Erythroblast (primary cell): ENCODE data around the gene STAC3.
A peak's percentile ranks its signal among the peaks of the same experiment; 100 is the strongest.
"Not testable (repeated sequence)": the region's sequence is repeated elsewhere in the genome, so short reads cannot be mapped to it uniquely, and the experiment has no call there.

Experiments used
- DNase-seq, 2 experiments: peaks; one replicate each; lab custom pipeline; 2025; lab: John Stamatoyannopoulos, UW
- GATA1 ChIP-seq: IDR thresholded peaks from 2 replicates; pipeline ENCODE4 v1.6.1; 2011; ENCODE audit warnings: low read depth, mild to moderate bottlenecking, control low read depth, low read length, moderate library complexity
- POLR2A ChIP-seq: IDR thresholded peaks from 2 replicates; pipeline ENCODE4 v1.6.1; 2011; ENCODE audit warnings: mild to moderate bottlenecking, low read length

Gene STAC3

DNA sequence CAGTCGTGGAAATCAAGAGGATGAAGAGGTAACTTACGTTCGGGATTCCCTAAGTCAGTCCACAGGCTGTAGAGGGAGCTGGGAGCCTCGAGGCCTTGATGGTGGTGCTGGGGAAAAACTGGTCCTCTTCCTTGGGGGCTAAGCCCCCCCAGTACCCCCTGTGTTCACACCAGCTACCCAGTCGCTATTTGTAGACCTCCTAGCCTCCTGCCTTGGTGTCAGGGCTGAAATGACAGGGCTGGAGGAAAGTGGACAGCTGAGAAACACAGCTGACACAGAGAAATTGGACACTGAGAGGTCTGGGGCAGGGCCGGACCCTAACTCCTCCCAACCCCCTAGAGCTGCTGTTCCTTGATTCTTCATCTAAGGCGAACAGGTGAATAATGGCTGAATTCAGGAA lies at the start of gene STAC3:
TSS of gene STAC3 (minus strand) at position 232 of the 400 bp plus-strand sequence. CDS start 1,551 bp downstream, outside the sequence.
- no peak for DNase-seq
- no peak for TF ChIP-seq GATA1
- no peak for TF ChIP-seq POLR2A

DNA sequence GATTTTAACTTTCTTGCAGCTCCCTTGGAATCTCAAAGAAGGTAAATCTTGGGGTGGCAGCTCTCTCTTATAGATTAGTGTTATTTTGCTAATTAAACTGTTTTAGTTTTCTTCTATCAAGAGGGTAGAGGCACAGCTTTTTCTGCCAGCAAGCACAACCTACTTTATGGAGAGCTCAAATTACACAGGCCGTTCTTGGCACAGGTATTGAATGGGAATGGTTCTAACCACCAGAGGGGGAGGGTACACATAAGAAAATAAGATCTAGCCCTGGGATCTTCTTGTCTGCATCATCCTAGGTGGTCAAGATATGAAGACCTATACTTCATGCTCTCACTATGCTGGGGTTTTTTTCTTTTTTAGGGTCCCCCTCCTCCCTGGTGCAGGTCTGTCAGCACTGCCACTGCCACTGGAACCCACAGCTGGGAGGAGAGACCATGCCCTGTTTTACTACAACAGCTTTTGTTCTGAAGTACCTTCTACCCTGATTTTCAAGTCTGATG lies 48.6 kb upstream of the STAC3 start:
- DNase-seq, result no peak
- TF ChIP-seq POLR2A (no peak), GATA1 (no peak)

DNA sequence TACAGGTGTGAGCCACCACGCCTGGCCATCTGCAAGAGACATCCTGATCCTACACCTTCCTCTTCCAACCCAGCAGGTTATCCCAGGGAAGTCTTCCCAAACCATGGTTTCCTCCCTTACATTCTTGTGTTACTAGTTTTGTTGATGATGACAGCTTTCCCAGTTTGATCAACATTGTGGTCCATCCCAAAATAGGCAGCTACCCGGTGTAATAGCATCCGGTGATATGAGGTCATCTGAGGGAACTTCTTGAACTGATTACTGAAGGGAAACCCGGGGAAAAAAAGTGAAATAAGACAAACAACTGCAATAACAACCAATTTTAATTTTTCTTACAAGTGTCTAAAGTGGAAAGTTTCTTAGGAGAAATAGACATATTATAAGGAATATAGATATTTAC lies 45.3 kb upstream of the STAC3 start:
- TF ChIP-seq POLR2A, result no peak
- TF ChIP-seq GATA1, result no peak
- no peak for DNase-seq

DNA sequence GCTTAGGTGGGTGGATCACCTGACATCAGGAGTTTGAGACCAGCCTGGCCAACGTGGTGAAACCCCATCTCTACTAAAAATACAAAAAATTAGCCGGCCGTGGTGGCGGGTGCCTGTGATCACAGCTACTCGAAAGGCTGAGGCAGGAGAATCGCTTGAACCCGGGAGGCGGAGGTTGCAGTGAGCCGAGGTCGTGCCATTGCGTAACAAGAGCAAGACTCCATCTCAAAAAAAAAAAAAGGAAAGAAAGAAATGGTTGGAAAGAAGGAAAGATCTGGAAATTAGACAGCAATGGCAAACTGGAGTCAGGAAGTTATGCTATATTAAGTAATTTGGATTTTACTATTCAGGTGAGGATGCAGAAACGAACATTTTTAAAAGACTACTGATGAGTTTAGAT lies 31.1 kb upstream of the STAC3 start:
- DNase-seq, result not testable (repeated sequence)

DNA sequence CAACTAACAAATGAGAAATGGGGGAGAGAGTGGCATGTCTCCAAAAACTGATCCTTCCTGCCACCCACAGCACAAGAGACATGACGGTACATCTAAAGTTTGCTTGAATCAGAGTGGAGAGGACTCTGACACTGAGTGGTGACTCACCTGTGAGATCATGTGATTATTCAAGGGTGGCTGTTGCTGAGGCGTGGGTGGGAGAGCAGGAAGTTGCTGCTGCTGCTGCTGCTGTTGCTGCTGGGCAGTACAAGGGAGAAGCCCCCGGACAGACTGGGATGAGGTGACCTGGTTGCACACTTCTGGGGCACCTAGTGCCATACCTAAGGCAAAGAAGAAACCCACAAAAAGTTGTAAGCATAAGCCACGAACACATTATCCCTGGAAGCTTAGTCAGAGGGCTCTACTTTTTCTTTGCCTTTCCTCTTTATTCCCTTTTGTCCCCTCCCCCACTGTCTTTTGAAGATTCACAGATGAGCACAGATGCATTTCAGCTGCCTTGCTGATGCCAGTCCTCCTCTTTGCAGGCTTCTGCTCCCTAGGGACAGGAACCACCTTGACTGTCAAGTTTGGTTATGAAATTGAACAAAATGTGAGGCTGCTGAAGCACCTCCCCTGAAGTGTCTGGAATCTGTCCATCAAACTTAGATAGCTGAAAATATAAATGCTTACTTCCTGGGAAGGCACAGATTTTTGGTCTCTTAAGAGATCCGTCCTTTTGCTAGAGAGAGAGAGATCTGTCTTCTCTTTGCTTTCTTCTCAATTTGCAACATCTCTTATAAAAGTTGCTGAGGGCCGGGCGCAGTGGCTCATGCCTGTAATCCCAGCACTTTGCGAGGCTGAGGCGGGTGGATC lies 29.4 kb upstream of the STAC3 start:
- no peak for TF ChIP-seq POLR2A
- TF ChIP-seq GATA1, result no peak
- DNase-seq, result peak; percentile 7 to 61

DNA sequence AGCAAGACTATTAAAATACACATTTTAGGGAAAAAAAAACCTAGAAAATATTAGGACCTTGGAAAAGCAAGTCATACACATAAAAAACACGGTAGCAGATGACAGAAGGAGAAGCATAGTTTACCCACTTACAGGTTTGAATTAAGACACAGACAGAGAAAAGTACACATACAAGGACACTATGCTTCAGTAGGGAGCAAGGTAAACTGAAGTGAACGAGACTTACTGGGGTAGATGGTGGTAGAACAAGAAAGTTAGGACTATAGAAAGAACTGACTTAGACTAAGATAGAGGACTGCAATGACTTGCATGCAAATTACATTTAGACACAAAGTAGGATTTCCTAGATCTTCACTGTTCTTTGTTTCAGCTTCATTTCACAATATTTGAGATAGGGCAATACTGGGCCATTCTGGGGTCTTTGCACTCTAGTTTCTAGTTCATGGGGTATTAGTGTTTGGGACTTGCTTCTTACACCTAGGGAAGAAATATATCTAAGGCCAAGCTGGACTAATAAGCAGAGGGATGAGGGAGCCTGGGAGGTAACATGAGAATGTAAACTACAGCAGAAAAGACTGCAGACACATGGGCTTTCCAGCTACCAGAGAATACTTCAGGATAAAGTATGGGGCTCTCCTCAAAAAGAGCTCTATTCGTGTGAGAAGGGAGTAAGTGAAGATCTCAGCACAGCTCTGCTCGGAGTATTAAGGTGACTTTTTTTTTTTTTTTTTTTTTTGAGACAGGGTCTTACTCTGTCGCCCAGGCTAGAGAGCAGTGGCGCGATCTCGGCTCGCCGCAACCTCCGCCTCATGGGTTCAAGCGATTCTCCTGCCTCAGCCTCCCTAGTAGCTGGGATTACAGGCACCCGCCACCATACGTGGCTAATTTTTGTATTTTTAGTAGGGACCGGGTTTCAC lies 27.7 kb upstream of the STAC3 start:
- TF ChIP-seq POLR2A (no peak), GATA1 (no peak)
- no peak for DNase-seq

DNA sequence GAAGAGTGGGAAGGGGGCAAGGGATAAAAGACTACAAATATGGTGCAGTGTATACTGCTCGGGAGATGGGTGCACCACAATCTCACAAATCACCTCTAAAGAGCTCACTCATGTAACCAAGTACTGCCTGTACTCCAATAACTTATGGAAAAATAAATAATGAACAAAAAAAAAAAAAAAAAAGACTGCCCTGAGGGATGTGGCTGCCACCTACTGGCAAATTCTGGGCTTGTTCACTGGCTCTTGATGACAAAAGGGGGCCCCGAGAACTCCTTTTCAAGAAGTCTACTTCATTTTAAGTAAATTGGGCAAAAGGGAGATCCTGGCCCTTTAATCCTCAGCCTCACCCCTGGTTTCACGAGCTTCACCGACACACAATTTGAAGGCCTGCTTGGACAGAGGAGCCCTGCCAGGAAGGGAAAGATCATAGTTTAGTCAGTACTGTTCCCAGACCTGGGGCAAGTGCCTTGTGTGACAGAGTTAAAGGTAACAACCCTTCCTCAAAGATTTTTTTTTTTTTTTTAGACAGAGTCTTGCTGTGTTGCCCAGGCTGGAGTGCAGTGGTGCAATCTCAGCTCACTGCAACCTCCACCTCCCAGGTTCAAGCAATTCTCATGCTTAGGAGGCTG lies 26.1 kb upstream of the STAC3 start:
- no peak for TF ChIP-seq GATA1
- no peak for TF ChIP-seq POLR2A
- peak; percentile 26 to 32 for DNase-seq

DNA sequence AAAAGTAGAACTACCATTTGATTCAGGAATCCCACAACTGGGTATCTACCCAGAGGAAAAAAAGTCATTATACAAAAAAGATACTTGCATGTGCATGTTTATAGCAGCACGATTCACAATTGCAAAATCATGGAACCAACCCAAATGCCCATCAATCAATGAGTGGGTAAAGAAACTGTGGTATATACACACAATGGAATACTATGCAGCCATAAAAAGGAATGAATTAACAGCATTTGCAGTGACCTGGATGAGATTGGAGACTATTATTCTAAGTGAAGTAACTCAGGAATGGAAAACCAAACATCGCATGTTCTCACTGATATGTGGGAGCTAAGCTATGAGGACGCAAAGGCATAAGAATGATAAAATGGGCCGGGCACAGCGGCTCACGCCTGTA lies 25.2 kb upstream of the STAC3 start:
- DNase-seq, result not testable (repeated sequence)

DNA sequence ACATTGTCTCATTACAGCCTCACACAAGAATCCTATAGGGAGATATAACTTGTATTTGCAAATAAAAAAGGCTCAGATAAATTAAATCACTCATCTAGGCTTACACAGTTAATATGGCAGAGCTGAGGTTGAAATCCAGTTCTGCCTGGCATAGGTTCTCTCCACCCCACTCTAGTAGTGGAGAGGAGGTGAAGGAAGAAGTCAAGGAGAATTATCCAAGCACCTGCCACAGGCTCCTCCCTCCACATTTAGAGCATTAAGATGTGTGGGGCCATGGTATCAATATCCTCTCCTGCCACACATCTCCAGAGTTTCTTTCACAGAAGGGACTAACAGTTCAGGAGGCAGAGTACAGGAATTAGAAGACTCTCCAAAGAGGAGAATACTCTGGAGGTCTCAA lies 22.5 kb upstream of the STAC3 start:
- TF ChIP-seq POLR2A (no peak), GATA1 (no peak)
- no peak for DNase-seq

DNA sequence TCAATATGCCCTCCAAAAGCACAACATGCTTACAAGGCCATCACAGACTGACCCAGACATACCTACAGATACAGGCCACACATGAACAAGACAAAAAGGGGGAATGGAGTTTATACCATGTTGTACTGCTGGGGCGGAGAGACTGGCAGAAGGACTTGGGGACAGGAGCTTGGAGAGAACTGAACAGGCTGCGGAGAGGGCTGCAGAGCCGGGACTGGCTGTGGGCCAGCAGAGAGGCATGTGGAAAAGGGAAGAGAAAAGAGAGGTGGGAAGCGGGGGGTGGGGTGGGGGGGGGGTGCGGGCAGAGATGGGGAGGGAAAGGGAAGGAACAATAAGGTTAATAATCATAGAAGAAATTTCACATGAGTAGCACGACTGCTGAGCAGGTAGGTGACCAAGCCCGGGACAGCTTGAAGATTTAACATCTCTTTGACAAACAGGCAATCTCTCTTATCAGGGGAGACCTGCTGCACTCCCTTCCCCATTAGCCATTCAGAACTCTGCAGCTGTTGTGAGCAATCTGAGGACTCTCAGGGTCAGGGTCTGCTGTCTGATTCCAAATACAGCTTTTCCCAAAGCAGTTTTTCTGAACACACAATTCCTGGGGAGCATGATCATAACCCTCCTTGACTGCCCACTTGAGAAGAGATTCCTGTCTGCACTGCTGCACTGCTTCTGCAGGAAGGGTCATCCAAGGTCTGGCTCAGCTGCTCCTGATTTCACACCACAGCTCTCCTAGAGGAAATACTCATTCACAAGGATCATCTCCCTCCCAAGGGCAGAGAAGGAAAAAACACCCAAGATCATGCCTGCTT lies 21.6 kb upstream of the STAC3 start:
- TF ChIP-seq POLR2A (no peak), GATA1 (no peak)
- DNase-seq, result no peak

DNA sequence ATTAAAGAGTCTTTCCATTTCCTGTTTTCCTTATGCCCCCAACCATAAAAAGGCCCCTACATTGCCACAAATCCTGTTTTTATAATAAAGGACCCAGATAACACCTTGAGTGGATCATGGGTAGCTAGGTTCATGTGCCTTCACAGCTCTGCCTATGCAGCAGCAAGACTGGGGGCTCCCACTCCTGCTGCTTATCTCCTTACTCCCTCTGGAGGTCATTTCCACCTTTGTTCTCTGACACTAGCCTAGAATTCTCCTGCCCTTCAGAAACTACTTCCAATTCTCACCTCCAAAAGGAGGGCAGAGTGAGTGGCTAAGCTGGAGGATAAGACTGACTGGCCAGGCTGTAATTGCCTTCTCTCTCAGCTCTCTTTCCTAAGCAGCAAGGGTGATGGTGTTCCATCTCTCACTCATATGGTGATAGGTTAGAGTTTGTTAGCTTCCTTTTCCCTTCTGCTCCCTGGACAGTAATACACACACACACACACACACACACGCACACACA lies 20.0 kb upstream of the STAC3 start:
- DNase-seq, result no peak
- no peak for TF ChIP-seq GATA1
- no peak for TF ChIP-seq POLR2A

DNA sequence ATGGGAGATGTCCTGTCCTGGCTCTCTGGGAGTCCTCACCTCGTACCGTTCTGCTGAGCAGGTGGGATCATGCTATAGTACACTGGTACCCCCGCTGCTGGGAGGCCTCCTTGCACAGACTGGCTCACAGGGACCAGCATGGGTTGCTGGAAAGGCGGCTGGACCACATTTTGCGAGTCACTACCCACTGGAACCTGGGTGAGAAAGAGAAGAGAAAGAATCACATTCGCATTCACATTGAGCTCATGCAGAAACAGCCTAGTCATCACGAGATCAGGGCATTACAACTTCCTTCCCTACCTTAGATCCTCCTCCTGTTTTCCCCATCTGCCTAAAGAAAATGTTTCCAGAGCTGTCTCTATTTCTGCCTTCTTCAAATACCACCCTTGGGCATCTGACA lies 17.3 kb upstream of the STAC3 start:
- TF ChIP-seq GATA1 (no peak), POLR2A (no peak)
- no peak for DNase-seq

DNA sequence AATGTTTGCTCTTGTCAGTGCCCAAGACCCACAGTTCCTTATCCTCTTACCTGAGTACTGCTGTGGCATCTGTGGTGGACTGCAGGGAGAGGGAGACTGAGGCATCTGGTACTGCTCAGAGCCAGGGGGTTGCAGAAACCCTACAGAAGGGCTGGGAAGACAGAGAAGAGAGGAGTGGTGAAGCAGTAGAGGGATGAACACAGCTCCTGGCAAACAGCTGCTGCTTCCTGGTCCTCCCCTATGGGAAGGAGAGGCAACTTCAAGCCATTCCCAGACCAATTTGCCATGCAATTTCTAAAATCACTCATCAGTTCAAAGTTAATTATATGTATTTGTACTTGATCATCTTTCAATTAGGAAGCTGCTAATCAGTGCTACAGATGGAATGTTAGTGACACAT lies 15.7 kb upstream of the STAC3 start:
- TF ChIP-seq POLR2A (no peak), GATA1 (no peak)

More for the DNA sequence above, 15.7 kb upstream of the STAC3 start:
- no peak for DNase-seq
